Sigmoid colon (tissue), 4 donors: Measurements from ENCODE around the gene MRTFB.

ENCODE experiments used
- POLR2A ChIP-seq, 2 donors: fragments of 450-650 bp; IDR thresholded peaks; one replicate each; pipeline ENCODE4 v1.6.1; 2016; ENCODE audit warnings: antibody characterized with exemption in 2 of 2, mild to moderate bottlenecking in 2 of 2, moderate library complexity in 2 of 2
- POLR2AphosphoS5 ChIP-seq, 4 donors: sonication (generic); formaldehyde crosslinking; IDR thresholded peaks; one replicate each; pipeline ENCODE4 v1.6.1; 2017; ENCODE audit warnings: antibody characterized with exemption in 4 of 4
- TF ChIP-seq, protein P1 (sequence below), 4 experiments: fragments of 450-650 bp in 3 of 4; fragments of 200-600 bp in 1 of 4; IDR thresholded peaks; one replicate each; pipeline ENCODE4 v1.5.1; 2016 to 2019; ENCODE audit warnings: antibody characterized with exemption in 4 of 4, mild to moderate bottlenecking in 3 of 4, moderate library complexity in 2 of 4

DNA sequence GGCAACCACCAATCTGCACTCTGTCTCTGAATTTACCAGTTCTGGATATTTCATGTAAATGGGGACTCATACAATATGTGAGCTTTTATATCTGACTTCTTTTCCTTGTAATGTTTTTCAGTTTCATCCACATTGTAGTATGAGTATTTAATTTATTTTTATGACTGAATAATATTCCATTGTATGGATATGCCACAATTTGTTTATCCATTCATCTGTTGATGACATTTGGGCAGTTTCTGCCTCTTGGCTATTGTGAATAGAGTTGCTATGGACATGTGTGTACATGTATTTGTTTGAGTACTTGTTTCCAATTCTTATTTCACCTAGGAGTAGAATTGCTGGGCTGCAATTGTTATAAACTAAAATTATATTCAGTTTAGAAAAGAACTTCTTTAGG is 126.9 kb downstream of the MRTFB start:
- no peak for TF ChIP-seq POLR2AphosphoS5 (IDR thresholded peaks at IDR 0.05)
- TF ChIP-seq, protein P1, sequence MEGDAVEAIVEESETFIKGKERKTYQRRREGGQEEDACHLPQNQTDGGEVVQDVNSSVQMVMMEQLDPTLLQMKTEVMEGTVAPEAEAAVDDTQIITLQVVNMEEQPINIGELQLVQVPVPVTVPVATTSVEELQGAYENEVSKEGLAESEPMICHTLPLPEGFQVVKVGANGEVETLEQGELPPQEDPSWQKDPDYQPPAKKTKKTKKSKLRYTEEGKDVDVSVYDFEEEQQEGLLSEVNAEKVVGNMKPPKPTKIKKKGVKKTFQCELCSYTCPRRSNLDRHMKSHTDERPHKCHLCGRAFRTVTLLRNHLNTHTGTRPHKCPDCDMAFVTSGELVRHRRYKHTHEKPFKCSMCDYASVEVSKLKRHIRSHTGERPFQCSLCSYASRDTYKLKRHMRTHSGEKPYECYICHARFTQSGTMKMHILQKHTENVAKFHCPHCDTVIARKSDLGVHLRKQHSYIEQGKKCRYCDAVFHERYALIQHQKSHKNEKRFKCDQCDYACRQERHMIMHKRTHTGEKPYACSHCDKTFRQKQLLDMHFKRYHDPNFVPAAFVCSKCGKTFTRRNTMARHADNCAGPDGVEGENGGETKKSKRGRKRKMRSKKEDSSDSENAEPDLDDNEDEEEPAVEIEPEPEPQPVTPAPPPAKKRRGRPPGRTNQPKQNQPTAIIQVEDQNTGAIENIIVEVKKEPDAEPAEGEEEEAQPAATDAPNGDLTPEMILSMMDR (IDR thresholded peaks at IDR 0.05) = no peak
- no peak for TF ChIP-seq POLR2A (IDR thresholded peaks at IDR 0.05)
